ENCODE measurements around the gene KIAA1755. TPM values are rescaled to one million over a fixed set of nuclear protein-coding genes. Genes with fewer than 3 reads are reported as not detected.

Gene KIAA1755, protein sequence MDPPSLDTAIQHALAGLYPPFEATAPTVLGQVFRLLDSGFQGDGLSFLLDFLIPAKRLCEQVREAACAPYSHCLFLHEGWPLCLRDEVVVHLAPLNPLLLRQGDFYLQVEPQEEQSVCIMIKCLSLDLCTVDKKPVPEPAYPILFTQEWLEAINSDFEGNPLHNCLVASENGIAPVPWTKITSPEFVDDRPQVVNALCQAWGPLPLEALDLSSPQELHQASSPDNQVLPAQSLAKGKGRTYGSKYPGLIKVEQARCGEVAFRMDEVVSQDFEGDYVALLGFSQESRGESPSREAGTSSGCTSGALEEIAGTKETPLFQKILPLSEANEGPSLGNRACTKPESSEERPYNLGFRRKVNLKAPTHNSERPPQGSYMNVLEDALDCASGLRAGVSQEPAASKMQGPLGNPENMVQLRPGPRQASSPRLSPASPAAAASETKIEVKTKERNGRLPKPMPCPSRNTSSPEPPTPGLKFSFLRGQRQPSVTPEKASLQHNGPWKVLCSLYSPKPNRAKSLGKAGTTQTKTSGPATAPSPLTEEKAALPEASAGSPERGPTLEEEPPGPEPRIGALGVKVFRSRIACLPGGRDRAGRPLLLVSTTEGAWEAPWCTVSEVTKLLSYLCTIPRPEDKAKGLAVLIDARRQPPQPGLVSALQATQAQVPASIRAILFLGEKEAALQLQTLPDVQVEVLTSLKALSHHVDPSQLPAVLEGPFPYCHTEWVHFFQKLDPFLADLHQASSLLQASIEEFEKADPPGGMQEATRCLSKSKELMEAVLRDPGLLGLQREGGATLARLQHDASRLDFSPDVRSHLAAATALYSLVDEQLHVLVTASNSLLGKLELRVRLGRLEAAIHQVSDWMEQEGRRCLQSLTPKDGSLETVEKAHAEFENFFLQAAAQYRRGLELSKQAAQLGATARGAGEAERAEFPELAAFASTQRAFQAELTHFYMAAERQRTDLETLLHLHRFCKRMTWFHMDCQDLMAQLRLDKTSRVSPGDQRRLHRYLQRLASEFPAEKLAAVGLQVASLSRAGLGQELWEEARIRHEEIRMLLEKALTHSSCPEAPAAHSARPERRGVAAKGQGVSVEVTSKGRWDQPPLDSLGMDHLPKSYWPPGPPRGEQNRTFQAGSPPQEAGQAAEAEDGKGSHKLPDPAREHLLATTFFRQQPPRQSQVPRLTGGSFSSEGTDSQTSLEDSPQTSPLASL
- under 0.01 and 1.3 TPM in 2 replicates for total RNA-seq (2012; rRNA removed)

DNA sequence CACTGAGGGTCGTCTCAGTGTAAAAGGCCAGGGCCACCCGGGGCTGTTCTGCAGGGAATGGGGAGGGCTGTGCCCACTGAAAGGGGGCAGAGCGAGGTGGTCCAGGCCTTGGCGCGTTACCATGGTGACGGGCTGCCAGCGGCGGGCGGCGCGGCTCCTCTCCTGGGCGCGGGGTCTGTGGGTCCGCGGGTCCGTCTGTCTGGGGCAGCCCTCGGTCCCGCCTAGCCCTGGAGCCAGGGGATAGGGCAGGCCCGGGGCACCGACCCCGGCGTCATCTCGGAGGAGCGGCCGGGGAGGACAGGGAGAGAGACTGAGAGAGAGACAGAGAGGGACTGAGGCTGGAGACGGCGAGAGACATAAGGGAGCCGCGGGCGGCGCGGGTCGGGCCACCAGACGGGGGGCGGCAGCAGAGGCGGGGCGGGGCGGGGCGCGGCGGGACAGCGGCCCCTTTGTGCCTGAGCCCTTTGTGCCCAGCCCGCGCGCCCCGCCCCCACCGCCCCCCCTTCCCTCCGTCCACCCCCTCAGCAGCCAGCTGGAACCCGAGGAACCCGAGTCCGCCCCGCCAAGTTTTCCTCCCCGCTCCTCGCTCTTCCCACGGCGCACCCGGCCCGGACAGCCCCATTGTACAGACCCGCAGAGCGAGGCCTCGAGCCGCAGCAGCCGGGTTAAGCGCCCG, at the start of gene KIAA1755:
Gene KIAA1755 (minus strand): TSS at position 358 of the 676 bp plus-strand sequence. CDS start 235 bp downstream, at position 123.
- Histone ChIP-seq H3K4me2 (ENCODE audit: low read length) (peak within 1 kb of the TSS; percentile 91), H3K9ac (ENCODE audit: low read depth, low read length) (peak within 1 kb of the TSS; percentile 79), H3K27me3 (ENCODE audit: control insufficient read depth, insufficient read depth, low read length) (no peaks in the 10 kb centered on the region), H3K4me3 (ENCODE audit: low read length) (peak within 1 kb of the TSS; percentile 81), H3K36me3 (ENCODE audit: insufficient read depth, low read length) (no peaks in the 10 kb centered on the region), H3K9me3 (replicated peaks; ENCODE audit: low read length) (no peaks in the 10 kb centered on the region), H3K4me1 (ENCODE audit: control insufficient read depth, insufficient read depth, low read length) (peaks cover 34% of the 10 kb centered on the region)

DNA sequence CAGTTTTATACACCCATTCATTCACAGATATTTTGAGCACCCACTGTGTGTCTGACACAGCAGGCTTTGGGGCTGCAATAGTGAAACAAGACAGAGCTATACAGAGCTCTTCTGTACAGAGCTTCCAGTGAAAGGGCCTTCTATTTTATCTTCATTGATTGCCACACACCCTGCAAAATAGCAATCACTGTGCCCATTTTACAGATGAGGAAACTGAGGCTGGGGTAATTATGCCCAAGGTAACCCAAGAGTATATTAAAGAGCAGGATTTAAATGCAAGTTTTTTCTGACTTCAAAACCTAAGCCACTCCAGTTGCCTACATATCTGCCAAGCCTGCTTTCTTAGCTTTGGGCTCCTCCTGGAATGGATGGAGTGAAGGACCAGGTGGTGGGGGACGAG, 47.9 kb upstream of the KIAA1755 start:
- no peak overlapping the region for H3K4me2 ChIP-seq (ENCODE audit: low read length)
- H3K27me3 ChIP-seq (ENCODE audit: control insufficient read depth, insufficient read depth, low read length) = peaks cover 32% of the 10 kb centered on the region
- H3K36me3 ChIP-seq (ENCODE audit: insufficient read depth, low read length) = no peaks in the 10 kb centered on the region
- H3K4me1 ChIP-seq (ENCODE audit: control insufficient read depth, insufficient read depth, low read length) = peaks cover 8% of the 10 kb centered on the region
- H3K9ac ChIP-seq (ENCODE audit: low read depth, low read length) = no peak overlapping the region
- no peak overlapping the region for H3K4me3 ChIP-seq (ENCODE audit: low read length)
- H3K9me3 ChIP-seq (replicated peaks; ENCODE audit: low read length) = no peaks in the 10 kb centered on the region

DNA sequence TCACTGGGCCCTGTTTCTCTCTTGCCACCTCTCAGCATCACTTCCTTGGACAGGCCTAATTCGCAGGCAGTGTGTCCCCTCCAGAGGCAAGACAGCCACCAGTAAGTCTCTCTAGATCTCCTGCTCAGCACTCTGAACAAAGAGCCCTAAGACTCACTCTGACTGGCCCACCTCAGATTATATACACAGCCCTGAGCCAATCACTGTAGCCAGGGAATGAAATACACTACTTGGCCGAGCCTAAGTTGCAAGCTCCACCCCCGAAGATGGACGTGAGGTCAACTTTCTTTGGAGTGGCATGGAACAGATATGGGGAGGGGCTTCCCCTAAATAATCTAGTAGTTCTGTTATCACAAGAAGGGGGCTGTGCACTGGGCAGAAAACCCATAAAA, 47.5 kb upstream of the KIAA1755 start:
- Histone ChIP-seq H3K9me3 (replicated peaks; ENCODE audit: low read length) (no peaks in the 10 kb centered on the region), H3K36me3 (ENCODE audit: insufficient read depth, low read length) (no peaks in the 10 kb centered on the region), H3K4me1 (ENCODE audit: control insufficient read depth, insufficient read depth, low read length) (peaks cover 8% of the 10 kb centered on the region), H3K27me3 (ENCODE audit: control insufficient read depth, insufficient read depth, low read length) (peaks cover 36% of the 10 kb centered on the region), H3K4me3 (ENCODE audit: low read length) (no peak overlapping the region), H3K9ac (ENCODE audit: low read depth, low read length) (no peak overlapping the region), H3K4me2 (ENCODE audit: low read length) (no peak overlapping the region)

DNA sequence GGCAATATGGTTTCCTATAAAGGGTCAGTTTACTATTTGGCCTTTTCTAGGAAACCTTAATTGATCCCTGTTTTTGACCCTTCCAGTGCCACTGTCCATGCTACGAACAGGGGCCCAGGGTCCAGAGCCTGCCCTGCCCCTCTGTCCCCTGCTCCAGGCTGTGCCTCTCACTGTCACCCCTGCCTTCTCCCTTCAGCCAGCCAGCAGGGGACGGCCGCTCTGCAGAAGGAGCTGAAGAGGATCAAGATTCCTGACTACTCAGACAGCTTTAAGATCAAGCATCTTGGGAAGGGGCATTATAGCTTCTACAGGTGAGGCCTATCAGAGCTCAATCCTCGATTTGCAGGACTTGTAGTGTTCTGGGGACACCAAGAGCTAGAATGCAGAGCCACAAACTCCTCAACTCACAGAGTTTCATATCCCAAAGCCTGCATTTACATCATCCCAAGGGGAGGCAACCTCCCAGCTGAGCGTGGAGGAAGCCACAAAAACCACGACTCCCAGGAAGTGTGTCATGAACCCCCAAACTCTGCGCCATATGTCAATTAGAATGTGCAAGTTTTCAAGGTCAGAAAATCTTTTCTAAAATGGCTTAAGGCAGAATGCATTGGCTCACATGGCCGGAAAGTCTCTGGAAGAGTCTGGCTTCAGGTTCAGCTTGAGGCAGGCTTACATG, 47.0 kb upstream of the KIAA1755 start:
- peaks cover 37% of the 10 kb centered on the region for H3K27me3 ChIP-seq (ENCODE audit: control insufficient read depth, insufficient read depth, low read length)
- H3K4me1 ChIP-seq (ENCODE audit: control insufficient read depth, insufficient read depth, low read length) = peaks cover 8% of the 10 kb centered on the region
- H3K9me3 ChIP-seq (replicated peaks; ENCODE audit: low read length) = no peaks in the 10 kb centered on the region
- no peak overlapping the region for H3K4me2 ChIP-seq (ENCODE audit: low read length)
- H3K4me3 ChIP-seq (ENCODE audit: low read length) = no peak overlapping the region
- no peak overlapping the region for H3K9ac ChIP-seq (ENCODE audit: low read depth, low read length)
- no peaks in the 10 kb centered on the region for H3K36me3 ChIP-seq (ENCODE audit: insufficient read depth, low read length)

DNA sequence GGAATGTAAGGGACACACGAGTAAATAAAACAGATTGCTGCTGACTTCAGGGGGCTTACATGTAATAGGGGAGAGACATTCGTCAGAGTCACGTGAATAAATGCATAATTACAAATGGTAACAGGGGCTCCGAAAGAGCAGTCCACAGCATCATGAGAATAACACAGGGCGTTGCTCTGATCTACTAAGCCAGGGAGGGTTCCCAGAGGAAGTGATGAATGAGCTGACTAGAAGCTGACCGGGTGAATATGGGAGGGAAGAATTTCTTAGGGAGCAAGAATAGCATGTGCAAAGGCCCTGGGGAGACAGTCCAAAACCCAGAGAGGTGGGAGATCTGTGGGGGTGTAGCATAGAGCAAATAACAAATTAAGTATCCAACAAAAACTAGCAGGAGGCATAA, 45.8 kb upstream of the KIAA1755 start:
- Histone ChIP-seq H3K36me3 (ENCODE audit: insufficient read depth, low read length) (no peaks in the 10 kb centered on the region), H3K4me1 (ENCODE audit: control insufficient read depth, insufficient read depth, low read length) (peaks cover 8% of the 10 kb centered on the region), H3K27me3 (ENCODE audit: control insufficient read depth, insufficient read depth, low read length) (peaks cover 25% of the 10 kb centered on the region)

DNA sequence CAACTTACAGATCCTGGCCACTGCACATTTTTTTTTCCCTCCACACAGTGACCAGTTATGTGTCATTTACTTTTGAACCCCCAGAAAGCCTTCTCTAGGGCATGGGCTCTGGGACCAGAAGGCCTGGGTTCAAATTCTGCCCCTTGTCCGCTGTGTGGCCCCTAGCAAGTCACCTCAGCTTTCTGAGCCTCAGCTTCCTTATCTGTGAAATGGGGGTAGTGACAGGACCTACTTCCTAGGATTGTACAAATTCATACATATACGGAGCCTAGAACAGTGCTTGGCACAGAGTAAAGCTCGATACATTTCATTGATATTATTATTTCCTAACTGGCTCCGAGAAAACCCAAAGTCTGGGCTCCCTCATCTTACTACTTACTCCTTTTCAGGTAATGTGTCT, 45.0 kb upstream of the KIAA1755 start:
- Histone ChIP-seq H3K9ac (ENCODE audit: low read depth, low read length) (no peak overlapping the region), H3K4me2 (ENCODE audit: low read length) (no peak overlapping the region), H3K27me3 (ENCODE audit: control insufficient read depth, insufficient read depth, low read length) (peaks cover 23% of the 10 kb centered on the region), H3K9me3 (replicated peaks; ENCODE audit: low read length) (no peaks in the 10 kb centered on the region), H3K4me3 (ENCODE audit: low read length) (no peak overlapping the region), H3K4me1 (ENCODE audit: control insufficient read depth, insufficient read depth, low read length) (peaks cover 8% of the 10 kb centered on the region), H3K36me3 (ENCODE audit: insufficient read depth, low read length) (no peaks in the 10 kb centered on the region)

More for the DNA sequence above, 45.8 kb upstream of the KIAA1755 start:
- H3K4me2 ChIP-seq (ENCODE audit: low read length) = no peak overlapping the region
- no peak overlapping the region for H3K9ac ChIP-seq (ENCODE audit: low read depth, low read length)
- H3K9me3 ChIP-seq (replicated peaks; ENCODE audit: low read length) = no peaks in the 10 kb centered on the region
- H3K4me3 ChIP-seq (ENCODE audit: low read length) = no peak overlapping the region

DNA sequence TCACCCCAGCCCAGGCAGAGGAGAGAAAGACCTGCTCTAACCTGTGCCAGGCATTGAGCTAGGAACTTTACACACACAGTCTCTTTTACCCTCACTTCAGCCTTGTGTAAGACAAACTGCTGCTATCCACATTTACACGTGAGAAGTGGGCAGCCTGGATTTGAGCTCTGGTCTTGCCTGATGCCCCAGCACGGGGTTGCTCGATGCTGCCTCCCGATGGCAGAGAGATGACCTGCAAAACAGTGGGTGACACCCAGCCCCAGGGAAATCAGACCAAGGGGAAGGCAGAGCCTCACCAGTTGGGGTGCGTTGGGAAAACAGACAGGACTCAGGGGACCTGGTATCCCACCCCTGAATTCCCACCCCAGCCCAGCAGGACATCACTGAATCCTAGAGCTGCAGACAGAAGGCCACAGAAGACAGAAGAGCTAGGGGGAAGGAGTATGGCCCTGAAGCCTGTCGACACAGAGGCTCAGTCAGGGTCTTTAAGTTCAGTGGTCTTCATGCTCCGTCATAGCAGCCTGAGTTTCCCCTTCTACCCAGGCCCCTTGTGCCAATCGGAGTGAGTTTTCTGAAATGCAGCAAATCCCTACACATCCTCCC, 44.4 kb upstream of the KIAA1755 start:
- Histone ChIP-seq H3K36me3 (ENCODE audit: insufficient read depth, low read length) (no peaks in the 10 kb centered on the region), H3K9ac (ENCODE audit: low read depth, low read length) (no peak overlapping the region), H3K4me3 (ENCODE audit: low read length) (no peak overlapping the region), H3K27me3 (ENCODE audit: control insufficient read depth, insufficient read depth, low read length) (peaks cover 23% of the 10 kb centered on the region), H3K9me3 (replicated peaks; ENCODE audit: low read length) (no peaks in the 10 kb centered on the region), H3K4me1 (ENCODE audit: control insufficient read depth, insufficient read depth, low read length) (peaks cover 8% of the 10 kb centered on the region), H3K4me2 (ENCODE audit: low read length) (no peak overlapping the region)

DNA sequence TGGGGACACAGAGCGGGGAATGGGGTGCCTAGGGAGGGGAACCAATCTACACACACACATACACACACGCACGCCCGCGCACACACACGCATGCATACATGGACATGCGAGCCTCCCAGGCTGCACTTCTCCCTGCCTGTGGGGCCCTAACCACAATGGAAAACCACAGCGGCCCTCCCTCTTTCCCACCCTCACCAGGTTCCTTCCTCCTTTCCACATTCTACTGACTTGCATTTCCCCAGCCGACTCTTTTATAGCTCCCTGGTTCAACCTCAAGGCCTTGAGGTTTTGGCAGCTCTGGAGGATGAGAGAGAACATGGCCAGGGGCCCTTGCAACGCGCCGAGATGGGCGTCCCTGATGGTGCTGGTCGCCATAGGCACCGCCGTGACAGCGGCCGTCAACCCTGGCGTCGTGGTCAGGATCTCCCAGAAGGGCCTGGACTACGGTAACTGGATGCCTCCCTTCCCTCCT, 43.4 kb upstream of the KIAA1755 start, which contains the start of gene BPI:
Gene BPI (plus strand): TSS at position 249 of the 472 bp plus-strand sequence. CDS start 68 bp downstream, at position 317.
- Histone ChIP-seq H3K4me2 (ENCODE audit: low read length) (no peak within 1 kb of the TSS), H3K9me3 (replicated peaks; ENCODE audit: low read length) (no peaks in the 10 kb centered on the region), H3K27me3 (ENCODE audit: control insufficient read depth, insufficient read depth, low read length) (peaks cover 23% of the 10 kb centered on the region), H3K9ac (ENCODE audit: low read depth, low read length) (no peak within 1 kb of the TSS), H3K4me1 (ENCODE audit: control insufficient read depth, insufficient read depth, low read length) (peaks cover 10% of the 10 kb centered on the region), H3K4me3 (ENCODE audit: low read length) (no peak within 1 kb of the TSS), H3K36me3 (ENCODE audit: insufficient read depth, low read length) (no peaks in the 10 kb centered on the region)

DNA sequence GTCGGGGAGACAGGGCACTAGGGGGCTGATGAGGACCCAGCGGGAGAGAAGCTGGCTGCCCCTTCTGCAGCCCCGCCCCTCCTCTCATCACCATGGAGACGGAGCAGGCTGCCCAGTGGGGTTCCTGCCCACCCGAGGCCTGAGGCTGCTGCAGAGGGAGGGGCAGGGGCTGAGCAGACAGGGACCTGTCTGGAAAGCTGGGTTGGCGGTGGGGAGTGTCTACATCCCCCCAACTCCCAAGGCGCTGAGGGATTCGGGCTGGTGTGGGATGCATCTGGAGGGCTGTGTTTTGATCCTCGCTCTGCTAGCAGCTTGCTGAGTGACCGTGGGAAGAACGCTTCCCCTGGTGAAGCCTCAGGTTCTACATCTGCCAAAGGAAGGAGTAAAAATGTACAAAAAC, 42.3 kb upstream of the KIAA1755 start:
- Histone ChIP-seq H3K9ac (ENCODE audit: low read depth, low read length) (no peak overlapping the region), H3K4me3 (ENCODE audit: low read length) (no peak overlapping the region), H3K4me1 (ENCODE audit: control insufficient read depth, insufficient read depth, low read length) (peaks cover 13% of the 10 kb centered on the region), H3K4me2 (ENCODE audit: low read length) (no peak overlapping the region), H3K27me3 (ENCODE audit: control insufficient read depth, insufficient read depth, low read length) (peaks cover 23% of the 10 kb centered on the region), H3K36me3 (ENCODE audit: insufficient read depth, low read length) (no peaks in the 10 kb centered on the region), H3K9me3 (replicated peaks; ENCODE audit: low read length) (no peaks in the 10 kb centered on the region)

DNA sequence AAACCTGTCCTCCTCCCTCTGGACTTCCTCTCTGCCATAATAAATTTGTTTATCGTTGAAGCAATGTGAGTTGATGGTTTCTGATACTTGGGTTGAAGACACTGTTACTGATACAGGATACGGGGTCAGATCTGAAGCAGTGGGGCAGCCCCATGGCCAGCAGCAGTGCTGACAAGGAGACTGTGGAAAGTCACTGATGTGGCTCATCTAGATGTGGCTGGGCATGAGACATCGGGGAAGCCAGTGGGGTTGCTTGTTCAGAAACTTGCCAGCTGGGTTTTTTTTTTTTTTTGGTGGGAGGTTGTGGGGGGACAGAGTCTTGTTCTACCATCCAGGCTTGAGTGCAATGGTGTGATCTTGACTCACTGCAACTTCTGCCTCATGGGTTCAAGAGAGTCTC, 40.8 kb upstream of the KIAA1755 start:
- no peaks in the 10 kb centered on the region for H3K9me3 ChIP-seq (replicated peaks; ENCODE audit: low read length)
- H3K4me1 ChIP-seq (ENCODE audit: control insufficient read depth, insufficient read depth, low read length) = peaks cover 7% of the 10 kb centered on the region
- H3K4me3 ChIP-seq (ENCODE audit: low read length) = no peak overlapping the region
- H3K36me3 ChIP-seq (ENCODE audit: insufficient read depth, low read length) = no peaks in the 10 kb centered on the region
- no peak overlapping the region for H3K9ac ChIP-seq (ENCODE audit: low read depth, low read length)
- no peak overlapping the region for H3K4me2 ChIP-seq (ENCODE audit: low read length)
- H3K27me3 ChIP-seq (ENCODE audit: control insufficient read depth, insufficient read depth, low read length) = peaks cover 23% of the 10 kb centered on the region
